ENCODE results near the gene KIF6. TPM values are rescaled to one million over a fixed set of nuclear protein-coding genes. Genes with fewer than 3 reads are reported as not detected.

KIF6 gene
- total RNA-seq, 1 donor from 2014 or later: 1.4 TPM

DNA sequence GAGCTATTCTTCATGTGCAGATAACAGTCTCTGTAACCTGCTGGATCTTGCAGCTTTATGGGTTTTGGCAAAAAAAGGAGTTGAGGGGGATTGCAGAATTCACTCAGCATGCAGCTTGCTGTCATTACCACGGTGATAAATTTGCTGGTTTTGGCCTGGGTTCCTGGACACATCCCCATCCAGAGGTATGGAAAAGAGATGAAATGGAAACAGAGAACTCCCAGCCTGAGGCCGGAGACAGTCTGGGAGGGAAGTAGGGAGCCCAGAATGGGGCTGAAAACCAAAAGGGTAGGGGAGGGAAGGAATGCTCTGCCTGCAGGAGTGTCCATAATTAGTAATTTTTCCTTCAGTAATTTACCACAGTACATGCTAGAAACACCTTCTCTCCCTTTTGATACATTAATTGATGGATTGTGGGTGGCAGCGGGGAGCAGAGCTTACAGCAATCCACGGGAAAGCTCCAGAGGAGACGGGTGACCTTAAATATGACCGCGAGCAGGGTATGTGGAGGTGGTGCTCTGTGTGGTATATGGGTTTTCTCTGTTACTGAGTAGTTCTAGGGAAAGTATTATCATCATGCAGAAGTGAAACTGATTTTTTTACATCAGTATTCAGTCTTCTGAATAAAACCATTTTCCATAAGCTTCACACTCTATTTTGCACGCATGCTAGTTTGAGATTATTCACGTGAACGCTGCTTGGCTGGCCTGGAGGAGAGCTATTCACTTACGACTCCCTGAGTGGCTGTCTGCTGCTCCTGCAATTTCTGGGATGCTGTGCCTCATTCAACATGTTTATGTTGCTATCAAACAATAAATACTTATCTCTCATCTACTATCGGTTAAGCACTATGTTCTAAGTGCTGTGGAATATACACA lies 336.4 kb downstream of the KIF6 start:
- no peak overlapping the region for H3K27ac Mint-ChIP-seq
- no peaks in the 10 kb centered on the region for H3K36me3 Mint-ChIP-seq
- H3K27me3 Mint-ChIP-seq (ENCODE audit: low read depth): peaks cover 19% of the 10 kb centered on the region
- H3K4me3 Mint-ChIP-seq: no peak overlapping the region
- peaks cover 8% of the 10 kb centered on the region for H3K4me1 Mint-ChIP-seq
- H3K9me3 Mint-ChIP-seq: no peaks in the 10 kb centered on the region
- no peak for DNase-seq (ENCODE audit: low spot score in 2 of 2, unreplicated experiment in 2 of 2)
- no peak for TF ChIP-seq CTCF (IDR thresholded peaks at IDR 0.05; ENCODE audit: unreplicated experiment)

- DNase-seq (ENCODE audit: low spot score in 2 of 2, unreplicated experiment in 2 of 2): no peak
- Mint-ChIP-seq H3K36me3 (no peaks in the 10 kb centered on the region), H3K27ac (no peak overlapping the region), H3K4me3 (no peak overlapping the region), H3K9me3 (peaks cover 9% of the 10 kb centered on the region), H3K27me3 (ENCODE audit: low read depth) (peaks cover 23% of the 10 kb centered on the region), H3K4me1 (peaks cover 8% of the 10 kb centered on the region)
- no peak for TF ChIP-seq CTCF (IDR thresholded peaks at IDR 0.05; ENCODE audit: unreplicated experiment)
Measured at GRCh38 chr6:39387785-39388184, 337.4 kb downstream of the KIF6 start.

DNA sequence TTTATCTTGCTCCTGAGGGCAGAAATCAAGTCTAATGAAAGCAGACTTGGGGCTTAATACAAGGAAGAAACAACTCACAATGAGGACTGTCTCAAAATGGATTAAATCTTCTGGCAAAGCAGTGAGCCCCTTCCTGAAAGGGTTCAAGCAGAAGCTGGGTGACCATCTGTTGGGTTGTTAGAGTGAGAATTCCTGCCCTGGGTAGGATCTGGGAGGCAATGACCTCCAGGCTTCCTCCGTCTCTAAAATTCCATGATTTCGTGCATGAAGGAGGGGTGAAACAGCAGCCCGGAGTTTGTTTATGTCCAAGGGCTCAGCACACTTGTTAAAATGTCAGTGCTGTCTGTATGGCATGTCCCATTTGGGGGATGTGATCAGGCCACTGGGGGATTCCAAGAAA lies 338.7 kb downstream of the KIF6 start:
- no peak for DNase-seq (ENCODE audit: low spot score in 2 of 2, unreplicated experiment in 2 of 2)
- TF ChIP-seq CTCF (IDR thresholded peaks at IDR 0.05; ENCODE audit: unreplicated experiment): no peak
- Mint-ChIP-seq H3K27me3 (ENCODE audit: low read depth) (peaks cover 23% of the 10 kb centered on the region), H3K27ac (no peak overlapping the region), H3K4me1 (peaks cover 8% of the 10 kb centered on the region), H3K9me3 (peaks cover 10% of the 10 kb centered on the region), H3K4me3 (no peak overlapping the region), H3K36me3 (no peaks in the 10 kb centered on the region)

DNA sequence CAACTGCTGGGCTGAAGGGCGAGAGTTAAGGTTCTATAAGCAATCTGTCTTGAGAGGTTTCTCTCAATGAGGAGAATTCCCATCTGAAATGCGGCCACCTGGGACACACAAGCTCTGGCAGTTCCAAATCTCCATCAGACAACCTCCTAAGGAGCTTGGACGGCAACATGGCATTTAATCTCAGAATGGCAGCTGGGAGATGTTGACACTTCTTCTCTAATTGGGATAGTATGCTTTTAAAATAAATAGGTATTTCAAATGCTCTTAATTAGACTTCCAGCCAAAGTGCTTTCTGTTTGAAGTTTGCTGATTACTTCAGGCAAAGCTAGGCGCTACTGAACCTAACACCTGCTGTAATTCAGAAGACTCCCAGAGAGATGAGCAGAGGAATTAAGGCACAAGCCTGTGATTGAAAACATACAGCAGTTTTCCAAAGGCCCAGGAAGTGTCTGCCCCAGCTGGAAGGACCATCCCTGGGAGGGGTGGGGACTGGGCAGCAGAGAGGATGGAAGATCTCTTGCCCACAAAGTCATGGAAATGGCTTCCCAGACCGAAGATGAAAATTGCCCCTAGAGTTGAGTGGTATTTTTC lies 343.6 kb downstream of the KIF6 start:
- Mint-ChIP-seq H3K27ac (no peak overlapping the region), H3K9me3 (peaks cover 13% of the 10 kb centered on the region), H3K4me3 (no peak overlapping the region), H3K4me1 (peaks cover 2% of the 10 kb centered on the region), H3K27me3 (ENCODE audit: low read depth) (peaks cover 17% of the 10 kb centered on the region), H3K36me3 (no peaks in the 10 kb centered on the region)
- TF ChIP-seq CTCF (IDR thresholded peaks at IDR 0.05; ENCODE audit: unreplicated experiment): no peak
- DNase-seq (ENCODE audit: low spot score in 2 of 2, unreplicated experiment in 2 of 2): no peak

DNA sequence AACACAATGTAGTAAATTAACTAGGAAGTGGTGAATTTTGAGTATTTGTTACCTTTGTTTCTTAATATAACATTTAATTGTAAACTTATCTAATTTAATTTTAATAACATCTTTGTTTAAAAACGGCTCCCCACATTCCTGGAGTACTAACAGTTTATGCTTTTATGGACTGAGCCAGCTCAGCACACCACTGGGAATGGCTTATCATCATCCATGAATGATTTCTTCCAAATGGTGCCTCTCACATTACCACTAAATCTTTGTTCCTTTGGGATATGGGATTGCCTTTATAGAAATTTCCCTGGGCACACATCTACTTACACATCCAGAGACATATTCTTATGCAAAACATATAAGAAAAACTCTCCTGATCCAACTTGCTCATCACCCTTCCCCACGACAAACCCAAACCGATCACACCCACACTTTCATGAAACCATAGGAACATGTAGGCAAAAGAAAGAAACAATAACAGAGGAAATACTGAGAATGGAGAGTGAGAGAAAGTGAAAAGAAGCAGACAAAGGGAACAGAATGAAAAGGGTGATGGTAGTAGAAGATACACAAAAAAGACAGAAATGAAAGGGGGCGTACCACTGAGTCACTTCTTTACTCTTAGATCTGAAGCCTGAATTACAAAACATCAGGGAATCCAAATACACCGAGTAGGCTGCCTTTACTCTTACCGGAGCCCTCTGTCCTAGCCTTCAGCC lies 344.2 kb downstream of the KIF6 start:
- no peak overlapping the region for H3K27ac Mint-ChIP-seq
- H3K4me1 Mint-ChIP-seq: peaks cover 2% of the 10 kb centered on the region
- peaks cover 14% of the 10 kb centered on the region for H3K27me3 Mint-ChIP-seq (ENCODE audit: low read depth)
- H3K36me3 Mint-ChIP-seq: no peaks in the 10 kb centered on the region
- peaks cover 13% of the 10 kb centered on the region for H3K9me3 Mint-ChIP-seq
- DNase-seq (ENCODE audit: low spot score in 2 of 2, unreplicated experiment in 2 of 2): no peak
- H3K4me3 Mint-ChIP-seq: no peak overlapping the region
- TF ChIP-seq CTCF (IDR thresholded peaks at IDR 0.05; ENCODE audit: unreplicated experiment): no peak
